Upper lobe of right lung (tissue), 1 donor: ENCODE data around the gene HPS3. TPM values are rescaled to one million over a fixed set of nuclear protein-coding genes. Genes with fewer than 3 reads are reported as not detected.
A peak's percentile ranks its signal among the peaks of the same experiment; 100 is the strongest.
"Not testable (repeated sequence)": the region's sequence is repeated elsewhere in the genome, so short reads cannot be mapped to it uniquely, and the experiment has no call there.

Source experiments
- ATAC-seq: fragments of 200-7000 bp; cut with Tn5 transposase; one replicate; pipeline ENCODE4 v1.9.1; 2020; ENCODE audit warnings: mild to moderate bottlenecking, moderate library complexity
- DNase-seq: peaks from one replicate; pipeline ENCODE4 v3.0.0-alpha.2; 2020
- H3K27ac ChIP-seq: fragments of 200-600 bp; one replicate; pipeline ENCODE4 v1.8.0; 2022
- H3K27me3 ChIP-seq: fragments of 200-600 bp; one replicate; pipeline ENCODE4 v1.8.0; 2022; ENCODE audit warnings: mild to moderate bottlenecking
- H3K36me3 ChIP-seq: fragments of 200-600 bp; one replicate; pipeline ENCODE4 v1.8.0; 2022
- H3K4me1 ChIP-seq: fragments of 200-600 bp; one replicate; pipeline ENCODE4 v1.8.0; 2022
- H3K4me3 ChIP-seq: fragments of 200-600 bp; one replicate; pipeline ENCODE4 v1.8.0; 2022; ENCODE audit warnings: mild to moderate bottlenecking
- H3K9me3 ChIP-seq: fragments of 200-600 bp; one replicate; pipeline ENCODE4 v1.8.0; 2022
- intact Hi-C: fragments of 100-400 bp; cut with DNase I; formaldehyde crosslinking; loops from one replicate; pipeline ENCODE4 v1.11.0; 2022
- total RNA-seq: library from RNA; stranded (reverse); fragmentation: NEBNext Ultra II Directional; extraction: Animal tissue kit (Norgen Biotek cat#: 25700); gene quantifications from one replicate; pipeline ENCODE4 v1.2.1, GENCODE V29; 2021
- TF ChIP-seq, protein P1 (sequence below): fragments of 200-600 bp; IDR thresholded peaks from one replicate; pipeline ENCODE4 v1.8.0; 2022; ENCODE audit warnings: antibody characterized with exemption
- donor health status: DM: no; HTN: yes; CAD: no; lungs with severe emphysema.

The HPS3 gene
- total RNA-seq, 1 donor from 2014 or later, result 19.9 TPM

DNA sequence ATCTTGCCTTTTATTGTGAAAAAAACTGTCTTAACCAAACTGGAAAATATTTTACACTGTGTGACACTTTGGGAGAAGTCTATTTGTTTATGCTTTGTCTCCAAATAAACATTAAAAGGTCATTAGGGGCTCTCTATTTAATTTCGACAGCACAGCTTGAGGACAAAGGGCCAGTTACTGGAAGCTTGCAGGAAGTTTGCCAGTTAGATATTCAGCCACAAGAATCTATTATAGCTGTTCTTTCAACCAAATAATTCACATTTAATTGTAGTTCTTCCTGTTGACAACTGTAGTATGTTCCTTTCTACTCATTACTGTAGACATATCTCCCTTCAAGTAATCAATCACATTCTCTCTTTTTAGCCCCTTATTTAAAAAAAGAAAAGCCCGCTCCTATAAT lies 86.1 kb downstream of the HPS3 start:
- no peaks in the 10 kb centered on the region for H3K9me3 ChIP-seq
- TF ChIP-seq, protein P1, sequence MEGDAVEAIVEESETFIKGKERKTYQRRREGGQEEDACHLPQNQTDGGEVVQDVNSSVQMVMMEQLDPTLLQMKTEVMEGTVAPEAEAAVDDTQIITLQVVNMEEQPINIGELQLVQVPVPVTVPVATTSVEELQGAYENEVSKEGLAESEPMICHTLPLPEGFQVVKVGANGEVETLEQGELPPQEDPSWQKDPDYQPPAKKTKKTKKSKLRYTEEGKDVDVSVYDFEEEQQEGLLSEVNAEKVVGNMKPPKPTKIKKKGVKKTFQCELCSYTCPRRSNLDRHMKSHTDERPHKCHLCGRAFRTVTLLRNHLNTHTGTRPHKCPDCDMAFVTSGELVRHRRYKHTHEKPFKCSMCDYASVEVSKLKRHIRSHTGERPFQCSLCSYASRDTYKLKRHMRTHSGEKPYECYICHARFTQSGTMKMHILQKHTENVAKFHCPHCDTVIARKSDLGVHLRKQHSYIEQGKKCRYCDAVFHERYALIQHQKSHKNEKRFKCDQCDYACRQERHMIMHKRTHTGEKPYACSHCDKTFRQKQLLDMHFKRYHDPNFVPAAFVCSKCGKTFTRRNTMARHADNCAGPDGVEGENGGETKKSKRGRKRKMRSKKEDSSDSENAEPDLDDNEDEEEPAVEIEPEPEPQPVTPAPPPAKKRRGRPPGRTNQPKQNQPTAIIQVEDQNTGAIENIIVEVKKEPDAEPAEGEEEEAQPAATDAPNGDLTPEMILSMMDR, result no peak
- H3K27ac ChIP-seq, result no peak overlapping the region
- no peak for ATAC-seq
- no peak overlapping the region for H3K4me3 ChIP-seq
- no peaks in the 10 kb centered on the region for H3K36me3 ChIP-seq
- intact Hi-C loops, result no loop called here
- H3K27me3 ChIP-seq, result no peaks in the 10 kb centered on the region
- peaks cover 7% of the 10 kb centered on the region for H3K4me1 ChIP-seq
- no peak for DNase-seq

DNA sequence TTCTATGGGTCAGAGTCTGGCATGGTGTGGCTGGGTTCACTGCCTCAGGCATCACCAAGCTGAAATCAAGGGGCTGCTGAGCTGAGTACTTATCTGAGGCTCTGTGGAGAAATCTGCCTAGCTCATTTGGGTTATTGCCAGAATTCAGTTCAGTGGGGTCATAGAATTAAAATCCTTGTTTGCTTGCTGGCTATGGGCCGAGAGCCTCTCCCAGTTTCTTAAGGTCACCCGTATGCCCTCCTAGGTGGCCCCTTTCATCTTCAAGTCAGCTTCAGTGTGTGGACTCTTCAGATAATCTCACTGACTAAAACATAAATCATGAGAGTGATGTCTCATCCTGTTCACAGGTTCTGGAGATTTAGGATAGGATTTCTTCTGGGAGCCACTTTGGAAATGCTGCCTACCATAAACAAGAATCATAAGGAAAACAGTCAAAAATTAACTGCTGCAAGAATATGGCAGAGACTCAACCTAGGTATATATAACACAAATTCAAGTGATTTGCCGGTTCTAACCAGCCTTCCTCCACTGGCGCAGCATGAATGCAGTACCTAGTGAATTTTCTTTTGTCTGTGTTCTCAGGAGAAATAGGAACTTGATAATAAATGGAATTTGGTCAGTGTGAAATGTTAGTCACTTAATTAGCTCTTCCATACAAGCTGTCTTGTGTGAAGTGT lies 86.9 kb downstream of the HPS3 start:
- no peak overlapping the region for H3K27ac ChIP-seq
- ATAC-seq, result peak; percentile 27
- intact Hi-C loops, result no loop called here
- H3K4me1 ChIP-seq, result peaks cover 7% of the 10 kb centered on the region
- no peak for DNase-seq
- H3K27me3 ChIP-seq, result no peaks in the 10 kb centered on the region
- H3K4me3 ChIP-seq, result no peak overlapping the region
- TF ChIP-seq, protein P1, result no peak
- H3K9me3 ChIP-seq, result no peaks in the 10 kb centered on the region
- no peaks in the 10 kb centered on the region for H3K36me3 ChIP-seq

DNA sequence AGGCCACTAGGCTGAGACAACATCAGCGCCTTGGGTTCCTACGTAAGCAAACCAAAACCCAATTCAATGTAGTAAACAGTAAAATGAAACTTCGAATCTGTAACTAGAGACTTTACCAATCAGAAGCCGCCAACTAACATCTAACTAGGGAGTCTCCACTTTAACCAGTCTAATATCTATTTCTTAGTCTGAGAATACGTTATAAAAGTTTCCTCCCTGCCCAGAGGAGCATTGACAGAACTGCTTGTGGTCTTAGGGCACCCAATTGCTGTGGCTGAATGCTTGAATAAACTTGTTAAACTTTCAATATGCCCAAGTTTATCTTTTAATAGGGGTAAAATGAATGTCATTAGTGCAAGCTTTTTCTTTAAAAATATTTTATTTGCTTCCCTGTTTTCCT lies 87.9 kb downstream of the HPS3 start:
- Histone ChIP-seq H3K4me1 (peaks cover 13% of the 10 kb centered on the region), H3K9me3 (no peaks in the 10 kb centered on the region), H3K36me3 (no peaks in the 10 kb centered on the region), H3K27me3 (no peaks in the 10 kb centered on the region), H3K4me3 (no peak overlapping the region), H3K27ac (no peak overlapping the region)
- intact Hi-C loops, result no loop called here
- DNase-seq, result no peak
- TF ChIP-seq, protein P1, result no peak
- no peak for ATAC-seq

DNA sequence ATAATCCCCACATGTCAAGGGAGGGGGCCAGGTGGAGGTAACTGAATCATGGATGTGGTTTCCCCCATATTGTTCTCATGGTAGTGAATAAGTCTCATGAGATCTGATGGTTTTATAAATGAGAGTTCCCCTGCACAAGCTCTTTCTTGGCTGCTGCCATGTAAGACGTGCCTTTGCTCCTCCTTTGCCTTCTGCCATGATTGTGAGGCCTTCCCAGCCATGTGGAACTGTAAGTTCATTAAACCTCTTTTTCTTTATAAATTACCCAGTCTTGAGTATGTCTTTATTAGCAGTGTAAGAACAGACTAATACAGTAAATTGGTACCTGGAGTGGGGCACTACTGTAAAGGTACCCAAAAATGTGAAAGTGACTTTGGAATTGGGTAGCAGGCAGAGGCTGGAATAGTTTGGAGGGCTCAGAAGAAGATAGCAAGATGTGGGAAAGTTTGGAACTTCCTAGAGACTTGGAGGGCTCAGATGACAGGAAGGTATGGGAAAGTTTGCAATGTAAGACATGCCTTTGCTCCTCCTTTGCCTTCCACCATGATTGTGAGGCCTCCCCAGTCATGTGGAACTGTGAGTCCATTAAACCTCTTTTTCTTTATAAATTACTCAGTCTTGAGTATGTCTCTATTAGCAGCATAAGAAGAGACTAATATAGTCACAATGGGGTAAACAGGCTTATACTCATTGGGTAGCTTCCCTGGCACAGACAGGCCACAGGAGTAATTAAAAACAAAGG lies 90.1 kb downstream of the HPS3 start:
- H3K9me3 ChIP-seq, H3K27ac ChIP-seq, H3K4me3 ChIP-seq, H3K27me3 ChIP-seq, DNase-seq, H3K36me3 ChIP-seq, intact Hi-C loops, ATAC-seq: not testable (repeated sequence)
- H3K4me1 ChIP-seq, result peaks cover 16% of the 10 kb centered on the region

DNA sequence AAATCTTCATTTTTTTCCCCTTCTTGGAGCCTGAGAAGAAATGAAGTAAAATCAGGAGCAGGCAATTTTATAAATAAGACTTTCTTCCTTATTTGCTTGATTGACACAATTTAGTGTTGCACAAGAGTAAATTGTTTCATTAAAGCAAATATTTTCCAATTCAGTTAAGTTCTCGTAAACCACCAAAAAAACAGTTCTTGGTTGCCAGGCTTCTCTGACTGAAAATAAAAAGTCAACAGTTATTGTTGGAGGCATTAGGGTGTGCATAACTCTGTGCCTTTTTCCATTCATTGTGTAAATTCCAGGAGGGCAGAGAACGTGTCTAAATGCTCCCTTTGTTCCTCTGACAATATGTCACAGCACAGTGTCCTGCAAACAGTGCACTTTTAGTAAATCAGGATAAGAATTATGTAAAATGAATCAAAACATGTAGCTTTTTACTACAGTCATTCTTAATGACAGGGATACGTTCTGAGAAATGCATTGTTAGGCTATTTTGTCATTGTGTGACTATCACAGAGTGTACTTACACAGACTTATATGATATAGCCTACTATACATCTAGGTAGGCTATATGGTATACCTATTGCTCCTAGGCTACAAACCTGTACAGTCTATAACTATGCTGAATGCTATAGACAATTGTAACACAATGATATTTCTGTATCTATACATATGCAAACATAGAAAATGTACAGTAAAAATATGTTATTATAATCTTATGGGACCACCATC lies 92.5 kb downstream of the HPS3 start, which contains the start of gene CP:
TSS of gene CP (minus strand) at position 47 of the 735 bp plus-strand sequence. CDS start at position 10, 37 bp downstream.
- Histone ChIP-seq H3K9me3 (no peaks in the 10 kb centered on the region), H3K27ac (no peak within 1 kb of the TSS), H3K4me3 (no peak within 1 kb of the TSS), H3K36me3 (no peaks in the 10 kb centered on the region), H3K4me1 (peaks cover 12% of the 10 kb centered on the region), H3K27me3 (no peaks in the 10 kb centered on the region)
- TF ChIP-seq, protein P1, result no peak
- DNase-seq, result no peak
- no peak for ATAC-seq
- intact Hi-C loops, result no loop called here

Other genes with a start within 250 kb of the HPS3 start
- gene GYG1, start 138.1 kb upstream of the HPS3 start, total RNA-seq, result 45.6 TPM
- gene HLTF, start 43.1 kb upstream of the HPS3 start, total RNA-seq, result 20.0 TPM
- 3.4 TPM for gene CP, start 92.2 kb downstream of the HPS3 start, total RNA-seq
- gene TM4SF18, start 204.0 kb downstream of the HPS3 start, total RNA-seq, result 13.4 TPM
- gene TM4SF1, start 248.0 kb downstream of the HPS3 start, total RNA-seq, result 188 TPM